Subcutaneous preadipocyte (primary cell): ENCODE results near the gene PNO1. TPM values are rescaled to one million over a fixed set of nuclear protein-coding genes. Genes with fewer than 3 reads are reported as not detected.

Source experiments
- total RNA-seq: library from RNA; depleted of rRNA; stranded (reverse); fragments of >200 nt; gene quantifications from 2 replicates; pipeline ENCODE4 v1.2.3, GENCODE V29; 2012

PNO1 gene
- 9.6 and 17.2 TPM in 2 replicates for total RNA-seq

DNA sequence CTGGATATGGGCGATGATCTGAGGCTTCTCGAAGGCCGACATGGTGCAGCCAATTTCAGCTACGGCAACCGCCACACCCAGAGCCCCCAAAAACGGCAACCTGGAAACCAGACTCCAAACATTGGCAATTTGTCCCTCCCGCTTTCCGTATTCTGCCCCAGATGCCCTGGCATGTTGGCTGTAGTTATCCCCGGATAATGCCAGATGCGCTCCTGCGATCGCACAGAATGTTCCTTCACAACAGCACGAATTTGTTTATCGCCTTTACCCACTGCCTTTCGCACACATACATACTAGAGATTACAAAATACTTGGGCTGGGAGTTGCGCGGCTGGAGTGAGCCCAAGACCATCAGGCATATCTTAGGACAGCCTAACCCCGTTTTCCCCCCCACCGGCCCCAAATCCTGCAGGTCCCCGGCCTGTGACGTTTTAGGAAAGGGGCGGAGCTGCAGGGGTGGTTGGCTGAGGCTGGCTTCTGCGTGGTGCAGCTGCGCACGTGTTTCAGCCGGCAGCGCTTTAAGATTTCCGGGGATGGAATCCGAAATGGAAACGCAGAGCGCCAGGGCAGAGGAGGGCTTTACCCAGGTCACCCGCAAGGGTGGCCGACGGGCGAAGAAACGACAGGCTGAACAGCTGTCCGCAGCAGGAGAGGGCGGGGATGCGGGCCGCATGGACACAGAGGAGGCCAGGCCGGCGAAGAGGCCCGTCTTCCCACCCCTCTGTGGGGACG, at the start of gene PNO1:
Gene PNO1, plus strand, starts transcription at position 487 of the 732 bp plus-strand sequence. Its CDS starts 47 bp downstream, at position 534.

Other genes with a start within 250 kb of the PNO1 start
- 18.4 and 23.1 TPM in 2 replicates for gene C1D, start 94.9 kb upstream of the PNO1 start, total RNA-seq
- 18.4 and 22.9 TPM in 2 replicates for gene PPP3R1, start 94.6 kb downstream of the PNO1 start, total RNA-seq
- gene CNRIP1, start 162.1 kb downstream of the PNO1 start, total RNA-seq: 36.0 and 40.1 TPM in 2 replicates
- not detected in 2 replicates for gene PLEK, start 207.4 kb downstream of the PNO1 start, total RNA-seq